NCI-H345 (cell line): ENCODE measurements around the gene SLC24A3.

ENCODE experiments used
- DNase-seq: peaks from one replicate; lab custom pipeline; 2025; lab: John Stamatoyannopoulos, UW

Gene SLC24A3

DNA sequence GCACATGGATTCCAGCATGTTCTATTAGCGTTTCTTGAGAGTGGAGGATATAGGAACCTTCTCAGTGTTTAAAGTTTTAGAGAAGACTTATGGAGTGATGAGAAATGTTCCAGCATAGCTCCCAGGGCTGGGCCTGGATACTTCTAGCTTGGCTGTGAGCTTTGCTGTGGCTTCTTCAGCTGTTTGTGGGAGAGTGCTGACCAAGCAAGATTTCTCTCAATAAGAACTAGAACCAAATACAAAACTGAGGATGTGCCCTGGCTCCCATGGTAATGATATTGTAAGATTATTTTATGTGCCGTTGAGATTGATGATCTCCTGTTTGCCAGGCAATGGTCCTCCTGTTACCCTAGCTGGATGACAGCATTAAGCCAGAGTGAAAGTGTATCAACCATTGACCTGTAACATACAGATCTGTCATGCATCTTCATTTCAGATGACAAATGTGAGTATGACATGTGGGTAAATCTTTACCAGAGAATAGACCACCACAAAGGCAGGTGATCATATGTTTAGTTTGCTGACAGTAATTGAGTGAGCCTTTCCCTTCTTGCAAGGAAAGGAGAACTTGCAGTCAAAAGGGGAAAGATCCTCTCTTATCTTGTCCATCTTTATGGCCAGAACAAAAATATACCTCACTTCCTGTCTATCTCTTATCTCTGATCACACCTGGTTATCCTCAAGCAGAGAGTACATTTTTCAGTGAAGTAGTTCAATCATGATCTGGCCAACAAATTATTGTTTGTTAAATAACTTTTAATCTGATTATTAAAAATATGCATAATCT is 180.1 kb downstream of the SLC24A3 start:
- DNase-seq: no peak

DNA sequence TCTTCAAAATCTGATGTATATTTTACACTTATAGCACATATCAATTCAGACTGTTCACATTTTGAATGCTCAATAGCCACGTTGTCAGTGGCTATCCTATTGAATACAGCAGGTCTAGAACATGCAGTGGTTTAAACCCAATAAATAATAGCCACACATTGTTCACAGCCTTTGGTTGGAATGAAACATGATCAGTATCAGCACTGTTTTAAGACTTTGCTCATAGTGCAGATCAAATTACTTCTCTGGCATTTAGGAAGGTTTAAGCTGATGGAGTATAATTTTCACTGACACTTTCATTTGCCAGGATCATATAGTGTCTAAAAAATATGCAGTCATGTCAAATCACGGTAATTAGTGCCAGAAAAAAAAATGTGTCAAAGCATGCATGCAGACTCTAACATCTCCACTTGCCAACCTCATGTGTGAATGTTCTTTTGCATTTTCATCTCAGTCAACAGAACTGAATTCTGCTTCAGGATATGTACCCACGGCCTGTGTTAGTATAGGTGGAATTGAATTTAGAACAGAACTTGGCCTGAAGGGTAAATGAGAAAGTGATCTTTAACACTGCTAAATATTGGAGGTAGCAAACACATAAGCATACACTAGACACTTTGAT is 184.1 kb downstream of the SLC24A3 start:
- no peak for DNase-seq

DNA sequence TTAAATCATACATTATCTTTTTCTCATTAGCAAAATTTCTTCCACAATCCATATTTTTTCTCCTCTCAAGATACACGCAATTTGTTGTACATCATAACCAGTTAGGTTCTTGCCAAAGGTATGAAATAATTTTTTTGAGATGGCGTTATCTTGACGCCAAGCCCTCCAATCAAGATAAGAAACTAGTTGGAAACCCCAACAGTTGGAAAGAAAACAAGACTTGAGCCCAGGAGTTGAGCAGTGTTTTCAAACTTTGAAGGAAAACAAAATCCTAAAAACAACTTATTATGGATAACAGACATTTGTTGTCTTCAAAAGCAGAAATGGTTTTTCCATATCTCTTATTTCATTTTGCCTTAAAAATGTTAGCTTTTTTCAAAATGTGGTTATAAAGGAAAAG is 184.8 kb downstream of the SLC24A3 start:
- DNase-seq: no peak

DNA sequence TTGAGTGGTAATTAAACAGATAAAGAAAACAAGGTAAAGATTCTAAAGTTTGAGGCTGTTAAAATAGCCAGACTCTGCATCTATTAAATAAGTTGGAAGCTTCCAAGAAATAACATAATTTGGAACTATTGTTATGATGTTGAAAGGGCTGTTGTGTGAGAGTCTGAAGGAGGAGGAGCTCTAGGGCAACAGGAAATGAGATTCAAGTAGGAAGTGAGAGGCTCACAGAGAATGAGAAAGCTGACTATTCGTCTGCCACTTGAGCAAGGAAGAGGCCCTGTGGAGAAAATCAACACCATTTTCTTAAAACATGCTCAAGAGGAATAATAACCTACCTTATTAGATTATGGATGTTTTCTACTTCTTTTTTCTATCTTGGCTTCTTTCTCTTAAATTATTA is 185.2 kb downstream of the SLC24A3 start:
- DNase-seq: no peak

DNA sequence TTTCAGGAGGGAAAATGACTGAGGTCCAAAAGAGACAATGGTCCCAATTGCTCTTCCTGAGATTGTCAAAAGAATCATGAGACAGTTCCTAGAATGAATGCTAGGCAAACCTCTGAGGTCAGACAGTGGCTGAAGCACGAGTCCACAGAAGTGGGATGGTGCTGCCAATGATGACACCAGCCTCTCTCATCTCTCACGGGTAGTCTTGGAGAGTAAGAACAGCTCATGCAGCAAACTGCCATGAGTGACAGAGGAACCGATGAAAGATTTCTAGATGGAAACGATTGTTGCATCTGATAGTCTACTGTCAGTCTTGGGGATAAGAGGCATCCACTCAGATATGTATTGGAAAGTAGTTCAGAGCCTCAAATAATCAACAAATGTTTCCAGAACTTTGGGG is 188.7 kb downstream of the SLC24A3 start:
- no peak for DNase-seq

DNA sequence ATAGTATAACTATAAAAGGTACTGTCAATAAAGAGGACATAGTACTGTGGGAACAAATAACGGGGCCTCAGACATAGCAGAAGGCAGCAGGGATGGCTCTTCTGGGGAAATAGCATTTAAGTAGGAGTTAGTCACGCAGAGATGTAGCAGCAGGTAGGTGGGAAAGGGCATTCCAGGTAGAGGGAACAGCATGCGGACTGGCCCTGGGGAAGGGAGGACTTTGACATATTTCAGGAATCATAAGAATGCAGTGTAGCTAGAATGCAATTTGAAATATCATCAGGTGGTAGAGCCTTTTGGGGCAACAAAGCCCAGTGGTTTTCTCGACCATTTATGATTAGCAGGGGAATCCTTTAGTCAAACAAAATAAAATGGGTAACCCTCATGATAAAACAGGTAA is 191.1 kb downstream of the SLC24A3 start:
- no peak for DNase-seq

DNA sequence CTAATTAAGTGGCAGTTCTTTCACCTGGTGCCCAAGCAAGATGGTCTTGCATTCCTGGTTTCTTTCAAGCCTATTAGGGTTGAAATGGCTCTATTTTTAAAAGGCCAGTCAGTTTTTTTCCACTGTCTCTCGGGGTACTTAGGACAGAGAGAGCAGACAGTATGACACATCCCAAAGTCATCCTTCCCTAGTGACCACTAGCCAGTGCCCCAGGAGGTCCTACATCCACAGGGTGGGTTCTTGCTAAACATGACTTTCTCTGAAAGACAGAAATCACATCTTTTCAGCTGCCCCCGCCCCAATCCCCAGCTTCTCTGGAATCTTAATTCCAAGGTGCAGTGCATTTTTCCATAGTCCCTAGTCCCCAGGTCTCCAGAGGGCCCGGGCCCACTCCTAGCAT is 192.4 kb downstream of the SLC24A3 start:
- no peak for DNase-seq

DNA sequence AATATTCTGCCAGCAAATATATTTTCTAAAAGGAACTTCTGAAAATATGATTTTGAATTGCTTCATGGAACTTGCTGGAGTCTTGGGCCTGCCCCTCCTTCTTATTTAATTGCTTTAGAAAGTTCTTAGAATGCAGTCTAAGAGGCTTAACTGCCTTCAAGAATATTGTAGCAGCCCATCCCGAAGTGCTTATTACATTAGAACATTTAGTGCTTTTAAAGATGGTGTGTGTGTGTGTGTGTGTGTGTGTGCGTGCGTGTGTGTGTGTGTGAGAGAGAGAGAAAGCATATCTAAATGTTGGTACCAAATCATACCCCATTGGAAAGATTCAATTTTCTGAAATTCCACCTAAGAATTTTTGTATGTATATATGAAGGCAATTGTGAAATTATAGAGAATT is 193.5 kb downstream of the SLC24A3 start:
- DNase-seq: no peak

DNA sequence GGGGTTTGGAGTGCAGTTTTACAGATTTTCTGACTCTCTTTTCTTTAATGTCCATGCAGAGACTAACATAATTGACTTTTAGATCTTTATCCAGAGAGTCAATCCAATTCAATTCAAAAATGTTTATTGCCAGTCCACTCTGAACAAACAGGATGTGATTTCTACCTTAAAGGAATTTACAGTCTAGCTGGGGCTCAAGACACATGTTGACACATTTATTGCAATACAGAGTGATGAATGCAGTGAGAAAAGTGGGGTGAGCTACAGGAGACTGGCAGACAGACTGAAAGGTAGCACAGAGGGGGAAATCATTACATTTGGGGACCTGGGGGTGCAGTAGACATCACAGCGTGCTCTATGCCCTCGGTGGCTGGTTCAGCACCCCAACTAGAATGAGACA is 193.9 kb downstream of the SLC24A3 start:
- DNase-seq: no peak

DNA sequence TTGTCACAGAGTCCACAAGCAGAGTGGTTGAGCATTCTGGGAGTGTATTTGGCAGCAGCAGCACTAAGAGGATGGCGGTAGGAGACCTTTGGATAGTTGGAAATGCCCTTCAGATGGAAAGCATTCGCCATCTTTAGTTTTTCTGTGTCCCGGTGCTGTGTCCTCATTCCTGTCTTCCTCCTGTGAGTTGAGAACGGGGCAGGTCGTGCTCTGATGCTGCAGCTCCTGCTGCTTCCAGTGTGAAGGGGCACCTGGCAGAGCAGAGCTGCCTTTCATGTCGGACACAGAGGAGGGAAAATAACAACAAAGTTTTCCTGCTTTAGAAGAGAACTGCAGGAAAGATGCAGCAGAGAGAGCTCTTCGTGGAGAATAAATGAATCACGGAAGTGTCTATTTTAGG is 194.8 kb downstream of the SLC24A3 start:
- DNase-seq: no peak

DNA sequence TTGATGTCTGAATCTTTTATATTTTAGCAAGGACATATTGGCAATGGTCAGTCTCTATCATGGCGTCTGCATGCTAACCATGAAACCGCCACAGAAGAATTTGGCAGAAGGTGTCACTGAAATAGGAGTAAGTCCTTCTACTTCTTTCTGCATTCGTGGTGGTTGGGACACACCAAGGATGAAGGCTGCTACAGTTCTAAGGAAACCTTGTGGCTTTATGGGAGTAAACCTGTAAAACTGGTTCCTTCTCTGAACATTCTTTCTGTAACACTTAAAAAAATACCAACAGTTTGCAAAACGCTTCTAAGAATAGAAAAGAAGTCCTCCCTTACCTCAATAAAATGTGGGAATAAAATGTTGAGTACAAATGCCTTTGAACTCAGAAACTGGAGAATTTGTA is 195.3 kb downstream of the SLC24A3 start:
- no peak for DNase-seq

DNA sequence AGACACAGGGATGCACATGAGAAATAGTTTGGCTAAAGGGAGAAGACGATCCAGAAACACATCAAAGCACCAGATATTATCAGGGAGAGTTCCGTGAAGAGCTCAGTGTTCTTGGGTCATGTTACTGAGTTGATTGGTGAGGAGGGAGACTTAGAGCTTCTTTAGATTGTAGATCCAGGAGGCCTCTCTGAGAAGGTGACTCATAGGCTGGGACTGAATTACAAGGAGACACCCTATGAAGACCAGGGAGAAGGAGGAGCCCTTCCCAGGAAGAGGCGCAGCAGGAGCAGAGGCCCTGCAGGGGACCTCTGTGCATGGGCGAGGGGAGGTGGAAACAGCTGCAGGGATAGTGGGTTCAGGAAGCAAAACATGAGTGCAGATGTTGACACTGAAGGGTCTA is 196.5 kb downstream of the SLC24A3 start:
- no peak for DNase-seq

DNA sequence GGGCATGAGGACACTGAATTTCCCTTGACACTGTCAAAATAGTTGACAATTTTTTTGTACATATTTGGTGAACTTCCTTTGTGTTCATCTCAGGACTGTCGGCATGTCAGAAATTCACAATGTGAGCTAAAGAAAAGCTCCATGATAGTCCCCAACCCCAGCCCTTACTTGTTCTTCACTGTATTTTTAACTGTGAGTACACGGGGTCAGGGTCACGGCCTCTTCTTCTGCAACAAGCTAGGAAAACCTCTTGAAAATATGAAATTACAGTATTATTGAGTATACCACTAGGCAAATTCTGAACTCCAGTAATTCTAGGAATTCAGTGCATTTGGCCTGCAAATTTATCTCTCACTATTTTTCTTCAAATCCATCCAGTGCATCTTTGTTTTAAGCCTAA is 199.4 kb downstream of the SLC24A3 start:
- DNase-seq: no peak

DNA sequence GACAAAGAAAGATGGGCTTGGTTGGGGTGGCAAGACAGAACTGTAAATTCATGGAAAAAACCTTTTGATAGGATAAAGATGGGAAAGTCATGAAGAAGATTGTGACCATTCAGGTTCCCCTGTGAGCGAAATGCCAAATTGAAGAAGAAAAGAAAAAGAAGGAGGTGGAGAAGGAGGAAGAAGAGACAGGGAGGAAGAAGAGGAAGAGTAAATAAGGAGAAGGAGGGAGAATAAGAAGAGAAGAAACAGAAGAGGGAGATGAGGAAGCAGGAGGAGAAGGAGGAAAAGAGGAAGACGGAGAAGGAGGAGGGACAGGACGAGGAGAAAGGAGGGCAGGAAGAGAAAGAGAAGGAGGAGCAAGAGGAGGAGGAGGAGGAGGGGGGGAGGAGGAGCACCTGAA is 199.8 kb downstream of the SLC24A3 start:
- no peak for DNase-seq

DNA sequence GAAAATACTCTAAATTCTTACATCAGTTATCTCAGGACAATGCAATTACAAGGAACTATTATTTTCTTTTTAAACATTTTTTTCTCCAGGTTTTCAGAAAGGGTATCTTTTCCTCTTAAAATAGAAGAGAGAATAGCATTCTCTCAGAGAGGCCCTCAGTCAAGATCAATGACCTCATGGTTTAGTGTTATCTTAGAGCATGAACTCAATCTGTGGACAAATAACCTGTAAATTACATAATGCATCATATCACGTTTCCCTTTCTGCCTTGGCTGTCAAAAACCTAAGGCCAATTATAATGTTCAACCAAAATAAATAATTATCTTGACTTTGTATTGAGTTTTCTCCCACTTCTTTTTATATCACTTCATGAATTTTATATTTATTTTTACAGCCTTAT is 202.2 kb downstream of the SLC24A3 start:
- no peak for DNase-seq

DNA sequence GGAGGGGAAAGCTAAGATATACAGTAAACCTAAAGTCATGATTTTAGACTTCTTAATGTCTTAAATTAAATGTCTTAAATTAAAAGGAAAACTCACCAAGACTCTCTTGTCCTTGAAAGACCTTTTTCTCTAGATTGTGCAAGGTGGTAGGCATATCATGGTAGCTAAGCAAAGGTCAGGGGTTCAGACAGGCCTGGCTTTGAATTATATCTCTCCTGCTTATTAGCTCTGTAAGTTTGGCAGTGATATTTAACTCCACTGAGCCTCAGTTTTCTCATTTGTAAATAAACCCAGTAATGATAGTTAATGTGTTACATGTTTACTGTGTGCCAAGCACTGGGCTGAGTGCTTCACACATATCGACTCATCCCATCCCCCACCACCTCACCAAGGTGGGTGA is 203.3 kb downstream of the SLC24A3 start:
- no peak for DNase-seq

DNA sequence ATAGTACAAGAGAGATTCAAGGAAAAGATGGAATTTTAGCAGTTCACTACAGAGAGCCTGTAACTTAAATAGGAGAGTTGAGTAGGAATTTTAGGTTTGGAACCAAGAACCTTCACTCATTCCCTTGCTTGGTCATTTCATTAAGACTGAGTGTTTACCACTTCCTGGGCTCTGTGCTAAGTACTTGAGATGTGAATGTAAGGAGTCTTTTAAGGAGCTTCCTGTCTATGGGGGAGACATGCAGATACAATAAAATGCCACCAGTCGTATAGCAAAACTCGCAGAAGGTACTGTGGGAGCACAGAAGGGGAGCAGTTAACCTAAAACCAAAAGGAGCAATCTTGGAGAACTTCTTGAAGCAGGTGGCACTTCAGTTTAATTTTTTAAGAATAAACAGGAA is 204.2 kb downstream of the SLC24A3 start:
- no peak for DNase-seq

DNA sequence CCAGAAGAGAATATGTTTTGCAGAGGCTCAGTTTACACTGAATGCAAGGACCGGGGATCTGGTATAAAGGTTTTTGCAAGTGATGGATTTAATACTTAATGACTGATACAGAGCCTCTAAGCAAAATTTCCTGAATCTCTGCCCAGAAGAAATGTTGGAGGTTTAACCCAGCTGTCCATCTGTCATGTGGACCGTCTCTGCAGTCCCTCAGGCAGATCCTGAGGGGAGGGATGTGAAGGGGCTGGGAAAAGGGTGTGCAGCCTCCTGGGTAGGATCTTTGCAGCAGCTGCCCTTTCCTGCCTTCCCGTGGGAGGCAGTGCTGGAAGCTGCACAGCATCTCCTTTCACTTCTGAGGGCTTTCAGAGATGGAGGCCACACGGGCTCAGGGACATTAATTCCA is 207.0 kb downstream of the SLC24A3 start:
- DNase-seq: no peak

DNA sequence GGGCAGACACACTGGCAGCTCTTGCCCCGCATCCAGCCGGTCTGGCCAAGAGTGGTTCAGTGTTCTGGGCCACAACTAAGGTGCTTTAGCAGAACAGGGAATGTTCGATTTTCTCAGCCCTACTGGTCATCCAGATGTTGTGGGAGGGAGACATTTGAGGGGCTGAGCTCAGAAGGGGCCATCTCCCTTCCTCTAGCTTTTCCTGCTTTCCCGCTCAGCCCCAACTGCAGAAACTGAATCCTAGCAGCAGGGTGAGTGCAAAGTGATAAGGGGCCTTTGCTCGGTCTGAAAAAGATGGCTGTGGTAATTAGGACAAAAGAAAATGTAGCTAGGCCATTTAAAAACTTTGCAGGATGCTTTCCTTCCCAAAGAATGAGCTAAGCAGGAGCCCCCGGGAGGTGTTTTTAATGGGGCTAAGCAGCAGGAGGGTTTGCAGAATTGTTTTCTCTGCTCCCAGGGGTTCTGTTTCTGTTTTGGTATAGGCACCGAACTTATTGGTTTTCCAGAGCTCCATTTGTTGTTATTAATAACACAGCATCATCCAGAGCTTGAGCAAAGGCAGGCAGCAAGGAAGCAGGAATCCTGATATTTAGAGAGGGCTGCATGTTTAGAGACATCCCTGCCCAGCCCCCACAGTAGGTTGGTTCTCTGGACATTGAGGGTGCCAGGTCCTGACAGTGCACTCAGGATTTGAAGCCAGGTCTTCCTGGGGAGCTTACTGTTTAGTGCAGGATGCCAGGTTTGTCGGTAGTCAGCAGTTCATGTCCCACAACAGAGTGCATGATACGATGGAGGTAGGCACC is 210.9 kb downstream of the SLC24A3 start:
- DNase-seq: no peak

DNA sequence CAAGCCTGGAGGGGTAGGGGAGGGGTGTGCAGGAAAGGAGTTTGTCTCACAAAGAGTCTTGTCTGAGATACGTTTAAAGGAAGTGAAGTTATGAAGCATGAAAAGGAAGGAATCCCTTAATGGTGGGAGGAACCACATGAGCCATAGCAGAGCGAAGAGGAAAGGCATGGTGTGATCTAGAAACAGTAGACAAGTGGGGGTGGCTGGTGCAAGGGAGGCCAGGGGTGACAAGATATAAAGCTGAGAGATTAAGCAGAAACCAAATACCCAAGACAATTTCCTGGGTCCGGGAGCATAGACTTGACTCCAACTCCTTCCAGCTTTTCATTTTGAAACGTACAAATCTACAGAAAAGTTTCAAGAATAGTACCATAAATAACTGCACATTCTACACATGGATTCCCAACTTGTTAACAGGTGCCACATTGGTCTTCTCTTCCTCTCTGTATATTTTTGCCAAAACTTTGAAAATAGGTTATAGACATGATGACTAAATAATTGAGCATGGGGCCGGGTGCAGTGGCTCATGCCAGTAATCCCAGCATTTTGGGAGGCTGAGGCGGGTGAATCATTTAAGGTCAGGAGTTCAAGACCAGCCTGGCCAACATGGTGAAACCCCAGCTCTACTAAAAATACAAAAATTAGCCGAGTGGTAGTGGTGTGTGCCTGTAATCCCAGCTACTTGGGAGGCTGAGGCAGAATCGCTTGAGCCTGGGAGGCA is 211.6 kb downstream of the SLC24A3 start:
- DNase-seq: no peak

DNA sequence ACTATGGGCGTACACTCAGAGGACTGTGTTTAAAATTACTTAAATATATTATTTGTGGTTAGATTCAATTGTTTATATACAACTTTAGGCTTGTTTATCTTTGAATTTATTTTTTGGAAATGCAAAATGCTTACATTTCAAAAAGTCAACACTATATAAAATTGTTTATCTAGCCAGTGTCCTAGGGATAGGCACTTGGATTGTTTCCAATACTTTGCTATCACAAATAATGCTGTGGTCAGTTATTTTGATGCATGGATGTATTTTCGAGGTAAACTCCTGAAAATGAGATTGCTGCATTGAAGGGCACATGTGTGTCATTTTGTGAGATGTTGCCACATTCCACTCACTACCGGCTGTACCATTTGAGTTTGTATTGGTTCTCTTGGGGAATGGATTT is 213.9 kb downstream of the SLC24A3 start:
- no peak for DNase-seq

DNA sequence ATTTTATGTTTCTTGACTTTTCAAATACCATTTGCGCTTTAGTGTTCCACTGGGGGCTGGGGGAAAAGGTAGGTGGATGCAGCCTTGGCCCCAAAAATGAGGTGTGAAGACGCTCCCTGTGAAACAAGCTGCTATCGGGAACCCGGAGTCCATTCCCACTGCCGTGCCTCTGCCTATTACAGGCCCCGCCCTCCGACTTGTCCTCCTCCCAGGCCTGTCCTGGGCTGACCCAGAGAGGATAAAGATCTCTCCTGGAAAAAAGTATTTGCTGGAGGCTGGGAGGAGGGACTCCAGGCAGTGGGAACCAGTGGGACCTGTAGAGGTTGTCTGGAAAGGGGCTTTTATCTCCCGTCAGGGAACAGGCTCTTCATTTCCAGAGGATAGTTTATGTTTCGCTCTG is 215.0 kb downstream of the SLC24A3 start:
- no peak for DNase-seq

DNA sequence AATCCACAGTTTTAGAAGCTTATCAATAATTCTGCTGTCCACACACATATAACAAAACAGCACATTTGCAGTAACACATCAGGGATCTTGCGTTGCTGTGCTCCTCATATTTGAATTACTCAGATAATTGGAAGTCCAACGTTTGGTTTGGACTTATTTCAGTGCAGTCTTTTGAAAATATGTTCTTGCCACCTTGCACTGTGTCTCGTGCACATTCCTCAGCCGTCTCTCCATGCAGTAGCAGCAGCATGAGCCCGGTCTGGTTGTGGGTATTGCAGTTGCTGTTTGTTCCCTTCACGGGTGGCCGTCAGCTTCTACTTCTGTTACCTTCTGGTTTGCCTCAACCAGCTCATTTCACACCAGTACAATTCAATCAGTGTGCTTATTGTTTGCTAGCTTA is 215.5 kb downstream of the SLC24A3 start:
- no peak for DNase-seq
